RWPE2 (cell line): ENCODE measurements around the gene TRIM75.

ENCODE experiments used
- ATAC-seq: fragments of 200-7000 bp; cut with Tn5 transposase; 3 replicates; pipeline ENCODE4 v1.9.1; 2021; ENCODE audit warnings: low read depth
- DNase-seq: peaks from one replicate; pipeline ENCODE4 v3.0.0-alpha.2; 2020; ENCODE audit warnings: low spot score
- H3K27ac ChIP-seq: fragments of 450-650 bp; 2 replicates; pipeline ENCODE4 v1.5.1; 2017; ENCODE audit warnings: mild to moderate bottlenecking; ENCODE audit not compliant: poor library complexity, severe bottlenecking
- H3K27me3 ChIP-seq: fragments of 250-450 bp; sonication (Bioruptor Pico); 2 replicates; pipeline ENCODE4 v1.5.1; 2021; ENCODE audit warnings: mild to moderate bottlenecking, moderate library complexity; ENCODE audit not compliant: insufficient read depth, poor library complexity, severe bottlenecking
- H3K36me3 ChIP-seq: fragments of 250-450 bp; sonication (Bioruptor Pico); 2 replicates; pipeline ENCODE4 v1.5.1; 2020; ENCODE audit warnings: low read depth, mild to moderate bottlenecking, moderate library complexity
- H3K4me1 ChIP-seq: fragments of 250-450 bp; sonication (Bioruptor Pico); 2 replicates; pipeline ENCODE4 v1.5.1; 2021; ENCODE audit warnings: mild to moderate bottlenecking, moderate library complexity; ENCODE audit not compliant: insufficient read depth, poor library complexity, severe bottlenecking
- H3K4me3 ChIP-seq: fragments of 250-450 bp; sonication (Bioruptor Pico); 2 replicates; pipeline ENCODE4 v1.5.1; 2021; ENCODE audit warnings: mild to moderate bottlenecking, moderate library complexity; ENCODE audit not compliant: severe bottlenecking
- H3K9me3 ChIP-seq: fragments of 250-450 bp; sonication (Bioruptor Pico); 2 replicates; pipeline ENCODE4 v1.5.1; 2021; ENCODE audit warnings: mild to moderate bottlenecking, moderate library complexity; ENCODE audit not compliant: severe bottlenecking
- CTCF ChIP-seq: fragments of 450-650 bp; IDR thresholded peaks from one replicate; pipeline ENCODE4 v1.5.1; 2017; ENCODE audit warnings: mild to moderate bottlenecking, moderate library complexity; ENCODE audit not compliant: poor library complexity, severe bottlenecking

Gene TRIM75

DNA sequence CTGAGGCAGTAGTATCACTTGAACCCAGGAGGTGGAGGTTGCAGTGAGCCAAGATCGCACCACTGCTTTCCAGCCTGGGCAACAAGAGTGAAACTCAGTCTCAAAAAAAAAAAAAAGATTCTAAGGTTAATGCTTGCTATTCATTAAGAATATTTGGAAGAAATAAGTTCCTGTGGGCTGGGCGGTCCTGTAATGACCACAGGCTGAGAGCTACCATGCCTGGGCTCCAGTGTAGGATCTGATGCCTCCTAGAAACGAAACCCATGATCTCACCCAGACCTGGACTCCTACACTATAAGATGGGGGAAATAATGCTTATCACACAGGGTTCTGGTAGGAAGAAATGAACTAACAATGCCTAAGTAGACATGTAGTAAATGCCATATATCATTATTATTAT lies 41.2 kb downstream of the TRIM75 start:
- no peaks in the 10 kb centered on the region for H3K27me3 ChIP-seq
- no peak for TF ChIP-seq CTCF
- ATAC-seq, result no peak
- no peak overlapping the region for H3K4me3 ChIP-seq
- H3K4me1 ChIP-seq, result no peaks in the 10 kb centered on the region
- H3K9me3 ChIP-seq, result no peaks in the 10 kb centered on the region
- DNase-seq, result no peak
- H3K27ac ChIP-seq, result no peak overlapping the region
- 0 out of 2 replicates have a peak, but pooled peaks cover 7% of the 10 kb centered on the region for H3K36me3 ChIP-seq

GRCh38 chr4:165095291-165095690 lies 41.6 kb downstream of the TRIM75 start:
- Histone ChIP-seq H3K36me3 (0 out of 2 replicates have a peak, but pooled peaks cover 7% of the 10 kb centered on the region), H3K9me3 (no peaks in the 10 kb centered on the region), H3K4me1 (no peaks in the 10 kb centered on the region), H3K27me3 (no peaks in the 10 kb centered on the region), H3K27ac (no peak overlapping the region), H3K4me3 (no peak overlapping the region)
- ATAC-seq (no peak), DNase-seq (no peak)
- no peak for TF ChIP-seq CTCF

- no peak overlapping the region for H3K27ac ChIP-seq
- no peak overlapping the region for H3K4me3 ChIP-seq
- H3K36me3 ChIP-seq, result peaks cover 7% of the 10 kb centered on the region; the same call in 1 of the 2 replicates
- H3K4me1 ChIP-seq, result no peaks in the 10 kb centered on the region
- ATAC-seq (peak; percentile 36; the same call in 1 of the 3 replicates), DNase-seq (no peak)
- H3K27me3 ChIP-seq, result no peaks in the 10 kb centered on the region
- TF ChIP-seq CTCF, result peak; percentile 72
- H3K9me3 ChIP-seq, result no peaks in the 10 kb centered on the region
Measured at GRCh38 chr4:165096776-165097175, 43.1 kb downstream of the TRIM75 start.

DNA sequence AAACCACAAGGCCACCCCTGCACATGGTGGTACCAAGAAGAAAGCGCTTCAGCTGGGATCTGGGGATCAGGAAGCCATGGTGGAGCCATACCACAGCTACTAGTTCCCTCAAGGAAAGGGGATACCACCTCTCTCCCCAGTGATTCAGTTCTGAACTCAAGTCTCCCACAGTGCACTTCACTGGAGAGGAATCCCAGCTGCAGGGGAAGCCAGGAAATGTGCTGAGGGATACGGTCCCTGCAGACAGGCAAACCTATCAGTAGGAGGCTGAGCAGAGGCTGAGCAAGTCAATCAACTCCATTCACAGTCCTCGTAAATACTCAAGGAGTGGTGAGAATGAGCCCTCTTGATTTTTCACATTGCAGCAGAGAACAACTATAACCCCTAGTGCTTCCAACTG lies 48.0 kb downstream of the TRIM75 start:
- DNase-seq (no peak), ATAC-seq (no peak)
- no peak overlapping the region for H3K27ac ChIP-seq
- no peaks in the 10 kb centered on the region for H3K9me3 ChIP-seq
- H3K36me3 ChIP-seq, result peaks cover 11% of the 10 kb centered on the region
- no peak for TF ChIP-seq CTCF
- no peak overlapping the region for H3K4me3 ChIP-seq
- H3K4me1 ChIP-seq, result no peaks in the 10 kb centered on the region
- H3K27me3 ChIP-seq, result no peaks in the 10 kb centered on the region

GRCh38 chr4:165106518-165106917 lies 52.9 kb downstream of the TRIM75 start:
- Histone ChIP-seq H3K27ac (no peak overlapping the region), H3K9me3 (no peaks in the 10 kb centered on the region), H3K4me1 (no peaks in the 10 kb centered on the region), H3K4me3 (no peak overlapping the region), H3K27me3 (no peaks in the 10 kb centered on the region), H3K36me3 (peaks cover 6% of the 10 kb centered on the region; the same call in 1 of the 2 replicates)
- no peak for ATAC-seq
- no peak for DNase-seq
- TF ChIP-seq CTCF, result no peak
